OCI-M2 (cell line): ENCODE data around the gene SPDYE4.

Experiments used
- DNase-seq: peaks from one replicate; lab custom pipeline; 2025; ENCODE audit not compliant: unreplicated experiment; lab: John Stamatoyannopoulos, UW

SPDYE4 gene

DNA sequence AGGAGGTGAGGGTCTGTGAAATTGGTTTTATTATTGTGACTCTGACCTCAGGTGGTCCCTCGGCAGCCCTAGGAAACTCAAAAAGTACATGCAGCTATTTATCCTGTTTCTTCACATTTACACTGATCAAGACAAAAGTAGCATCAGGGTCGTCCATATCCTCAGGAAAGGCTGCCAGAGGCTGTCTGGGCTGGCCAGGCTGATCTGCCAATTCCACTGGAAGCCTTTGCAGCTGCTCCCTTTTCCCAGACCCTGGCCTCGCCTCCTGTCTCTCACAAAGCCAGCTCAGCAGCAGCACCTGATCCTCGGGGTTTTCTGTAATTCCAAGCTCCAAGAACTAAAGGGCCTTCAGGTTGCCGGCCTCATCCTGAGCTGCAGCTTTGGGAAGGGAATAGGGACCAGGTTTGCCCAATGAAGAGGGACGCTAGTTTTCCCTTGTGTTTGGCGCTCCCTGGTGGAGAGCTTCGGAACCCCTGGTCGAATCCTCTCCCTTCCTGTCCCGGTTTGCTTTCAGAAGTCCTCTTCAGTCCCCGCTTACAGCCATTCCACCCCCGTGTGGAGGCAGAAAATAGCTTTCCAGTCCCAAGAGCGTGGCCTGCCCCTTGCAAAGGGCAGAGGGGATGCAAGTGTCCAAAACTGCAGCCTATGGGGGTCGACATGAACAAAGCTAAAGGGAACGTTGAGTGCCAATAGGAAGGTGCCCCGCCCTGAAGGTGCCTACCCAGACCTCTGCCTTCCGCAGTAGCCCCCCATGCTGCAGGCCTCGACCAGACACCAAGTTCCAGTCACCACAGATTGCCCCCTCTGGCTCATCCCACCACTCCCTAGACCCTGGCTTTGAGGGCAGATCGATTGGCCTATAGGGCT, 27.4 kb upstream of the SPDYE4 start:
- peak; percentile 65 for DNase-seq

DNA sequence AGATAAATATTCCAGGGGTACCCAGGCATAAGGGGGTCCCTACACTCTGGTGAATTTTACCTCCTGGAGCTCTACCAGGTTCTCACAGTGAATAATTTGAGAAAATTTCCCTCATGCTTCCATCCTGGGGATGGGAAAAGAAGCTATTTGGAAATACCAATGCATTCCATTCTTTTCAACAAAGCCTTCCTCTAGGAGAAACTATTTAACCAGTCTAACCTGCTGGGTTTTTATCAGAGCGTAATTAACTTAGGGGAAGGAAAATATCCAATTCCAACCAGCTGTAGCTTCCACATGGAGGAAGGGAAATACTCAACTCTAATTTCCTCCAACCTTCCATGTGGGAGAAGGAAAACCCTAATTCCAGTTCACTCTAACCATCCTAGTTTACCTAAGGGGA, 23.8 kb upstream of the SPDYE4 start:
- DNase-seq: no peak

DNA sequence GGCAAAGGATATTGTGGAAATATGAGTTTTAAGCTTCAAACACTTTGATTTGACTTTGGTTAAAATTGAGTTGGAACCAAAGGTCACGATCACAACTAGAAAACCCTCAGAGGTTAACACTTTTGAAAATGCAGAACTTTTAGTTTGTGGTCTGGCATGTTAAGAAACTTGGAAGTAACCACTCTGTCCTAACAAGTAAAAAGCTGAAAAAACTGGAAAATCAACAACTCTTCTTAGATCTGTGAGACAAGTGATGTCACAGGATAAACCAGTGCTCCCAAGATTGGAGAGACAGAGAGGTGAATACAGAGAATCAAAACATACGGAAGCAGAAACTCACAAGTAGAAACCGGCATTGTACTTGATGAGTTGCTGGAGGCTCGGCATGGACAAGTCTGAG, 23.4 kb upstream of the SPDYE4 start:
- no peak for DNase-seq

DNA sequence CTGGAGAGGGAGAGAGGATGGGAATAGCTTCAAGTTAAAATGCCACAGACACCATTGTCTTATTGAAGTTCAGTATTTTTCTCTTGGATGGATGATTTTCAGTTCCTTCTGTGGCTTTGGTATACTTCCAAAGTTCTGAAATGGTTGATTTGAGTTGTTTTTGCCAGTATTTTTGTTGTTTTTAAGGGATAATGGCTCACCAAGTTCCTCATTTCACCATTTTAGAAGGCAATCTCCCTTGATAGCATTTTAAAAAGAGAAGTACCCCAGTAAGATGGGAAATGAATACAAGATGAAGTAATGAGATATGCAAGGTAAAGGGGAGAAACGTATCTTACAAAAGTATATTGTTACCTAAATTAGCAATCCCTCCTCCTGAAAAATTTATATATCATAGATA, 18.5 kb upstream of the SPDYE4 start:
- DNase-seq: no peak

DNA sequence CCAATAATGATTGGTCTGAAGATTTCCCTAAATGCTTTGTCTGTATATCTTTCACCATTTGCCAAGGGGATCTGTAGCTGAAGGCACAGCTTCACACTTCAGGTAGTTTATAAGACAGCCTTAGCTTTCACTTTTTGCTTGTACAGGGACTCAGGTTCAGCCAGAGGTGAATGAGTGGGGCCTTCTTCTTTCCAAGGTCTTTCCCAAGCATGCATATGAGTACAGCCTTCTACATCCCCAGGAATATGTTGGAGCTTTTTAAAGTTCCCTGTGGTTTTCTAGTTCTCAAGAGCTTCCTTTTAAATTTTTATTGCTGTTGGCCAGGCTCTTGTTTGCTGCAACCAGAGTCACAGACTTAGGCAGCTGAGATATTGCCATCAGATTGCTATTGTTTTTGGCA, 17.9 kb upstream of the SPDYE4 start:
- no peak for DNase-seq

DNA sequence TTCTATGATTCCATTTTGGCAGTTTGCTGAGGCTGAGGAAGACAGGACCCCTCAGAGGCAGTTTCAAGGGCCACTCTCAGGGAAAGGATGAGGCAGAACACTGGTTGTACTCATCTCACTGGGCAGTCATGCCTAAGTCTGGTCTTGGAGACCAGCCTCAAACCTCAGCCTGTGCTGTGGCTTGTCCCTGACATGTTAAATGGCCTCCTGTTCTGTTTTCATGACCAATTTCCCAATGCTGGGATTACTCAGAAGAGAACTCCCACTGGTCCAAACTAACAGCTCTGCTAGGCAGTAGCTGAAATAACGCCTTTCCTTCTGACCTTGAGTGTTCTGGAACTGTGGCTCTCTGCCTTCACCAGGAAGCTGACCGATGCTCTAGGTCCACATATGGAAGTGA, 8.4 kb upstream of the SPDYE4 start:
- no peak for DNase-seq

DNA sequence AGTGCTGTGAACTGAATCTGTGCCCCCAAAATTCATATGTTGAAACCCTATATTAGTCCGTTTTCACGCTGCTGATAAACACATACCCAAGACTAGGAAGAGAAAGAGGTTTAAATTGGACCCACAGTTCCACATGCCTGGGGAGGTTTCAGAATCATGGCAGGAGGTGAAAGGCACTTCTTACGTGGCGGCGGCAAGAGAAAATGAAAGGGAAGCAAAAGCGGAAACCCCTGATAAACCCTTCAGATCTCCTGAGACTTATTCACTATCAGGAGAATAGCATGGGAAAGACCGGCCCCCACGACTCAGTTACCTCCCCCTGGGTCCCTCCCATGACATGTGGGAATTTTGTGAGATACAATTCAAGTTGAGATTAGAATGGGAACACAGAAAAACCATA, 3.7 kb upstream of the SPDYE4 start:
- no peak for DNase-seq

DNA sequence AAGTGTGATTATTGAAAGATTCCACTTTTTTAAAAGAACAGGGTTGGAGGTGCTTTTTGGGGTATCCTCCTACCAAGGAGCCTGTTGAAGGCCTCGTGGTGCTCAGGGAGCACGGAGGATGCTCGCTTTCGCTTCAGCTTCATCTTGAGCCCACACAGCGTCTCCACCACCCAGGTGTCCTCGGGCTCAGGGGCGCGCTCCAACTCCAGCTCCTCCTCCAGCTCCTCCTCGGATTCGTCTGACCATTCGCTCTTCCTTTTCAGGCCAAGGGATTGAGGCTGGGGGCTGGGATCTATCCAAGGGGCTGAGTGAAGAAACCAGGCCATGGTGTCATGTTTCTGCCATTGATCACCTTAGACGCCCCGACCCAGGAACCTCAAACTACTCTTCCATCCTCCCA, 1.2 kb downstream of the SPDYE4 start:
- no peak for DNase-seq

DNA sequence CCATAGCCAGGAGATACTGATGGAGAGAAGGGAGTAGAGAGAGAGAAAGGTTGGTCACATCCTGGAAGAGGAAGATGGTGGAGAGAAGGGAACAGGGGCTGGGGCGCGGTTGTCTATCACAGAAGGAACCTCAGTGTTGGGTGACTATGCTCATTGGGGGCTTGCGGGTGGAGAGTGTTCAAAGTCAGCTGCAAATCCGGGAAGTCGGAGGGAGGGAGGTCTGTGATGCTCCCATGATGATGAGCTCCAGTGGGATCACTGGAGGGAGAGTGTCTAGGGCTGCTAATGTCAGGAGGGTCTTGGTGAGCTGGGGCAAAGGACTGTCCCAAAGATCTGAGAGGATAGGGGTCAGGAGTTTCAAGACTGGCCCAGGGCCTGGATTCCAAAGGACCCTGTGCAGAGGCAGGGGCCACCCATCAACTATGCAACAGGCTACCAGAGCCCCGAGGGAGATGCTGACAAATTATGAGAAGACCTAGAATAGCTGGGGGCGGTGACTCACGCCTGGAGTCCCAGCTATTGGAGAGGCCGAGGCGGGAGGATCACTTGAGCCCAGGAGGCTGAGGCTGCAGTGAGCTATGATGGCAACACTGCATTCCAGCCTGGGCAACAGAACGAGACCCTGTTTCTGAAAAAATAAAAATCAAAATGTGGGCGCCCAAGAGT, 2.6 kb downstream of the SPDYE4 start:
- DNase-seq: no peak

DNA sequence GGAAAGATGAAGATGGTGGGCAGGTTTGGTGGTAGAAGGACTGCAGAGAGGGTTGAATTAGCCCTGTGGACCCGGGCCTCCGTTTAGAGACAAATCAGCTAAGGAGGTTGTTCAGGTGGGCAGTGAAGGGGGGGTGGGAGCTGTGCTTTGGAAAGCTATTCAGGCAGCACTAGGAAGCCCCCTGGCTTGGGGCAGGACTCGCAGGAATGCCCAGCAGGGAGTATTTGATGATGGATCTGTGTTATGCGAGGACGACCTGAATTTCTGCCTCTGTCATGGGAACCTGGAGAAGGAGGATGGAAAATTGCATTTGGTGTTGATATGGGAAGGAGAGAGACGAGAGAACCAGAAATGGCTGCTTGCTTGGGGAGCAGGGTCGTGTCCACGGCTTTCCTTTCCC, 3.5 kb downstream of the SPDYE4 start:
- DNase-seq: no peak

DNA sequence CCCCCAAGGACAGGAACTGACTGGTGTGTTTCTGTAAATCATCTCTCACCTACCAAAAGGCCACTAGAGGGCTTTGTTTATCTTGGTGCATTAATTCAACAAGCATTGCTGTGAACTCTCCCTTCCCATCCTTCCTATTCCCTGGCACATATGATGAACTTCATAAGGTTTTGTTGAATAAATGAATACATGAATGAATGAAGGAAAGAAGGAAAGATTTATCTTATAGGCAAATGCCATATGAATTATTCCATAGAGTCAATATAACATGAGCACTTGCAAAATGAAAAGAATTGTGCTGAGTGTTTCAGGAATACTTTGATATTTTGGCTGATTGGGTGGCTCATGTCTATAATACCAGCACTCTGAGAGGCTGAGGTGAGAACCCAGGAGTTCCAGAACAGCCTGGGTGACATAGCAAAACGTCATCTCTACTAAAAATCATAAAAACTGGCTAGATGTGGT, 4.3 kb downstream of the SPDYE4 start:
- no peak for DNase-seq

DNA sequence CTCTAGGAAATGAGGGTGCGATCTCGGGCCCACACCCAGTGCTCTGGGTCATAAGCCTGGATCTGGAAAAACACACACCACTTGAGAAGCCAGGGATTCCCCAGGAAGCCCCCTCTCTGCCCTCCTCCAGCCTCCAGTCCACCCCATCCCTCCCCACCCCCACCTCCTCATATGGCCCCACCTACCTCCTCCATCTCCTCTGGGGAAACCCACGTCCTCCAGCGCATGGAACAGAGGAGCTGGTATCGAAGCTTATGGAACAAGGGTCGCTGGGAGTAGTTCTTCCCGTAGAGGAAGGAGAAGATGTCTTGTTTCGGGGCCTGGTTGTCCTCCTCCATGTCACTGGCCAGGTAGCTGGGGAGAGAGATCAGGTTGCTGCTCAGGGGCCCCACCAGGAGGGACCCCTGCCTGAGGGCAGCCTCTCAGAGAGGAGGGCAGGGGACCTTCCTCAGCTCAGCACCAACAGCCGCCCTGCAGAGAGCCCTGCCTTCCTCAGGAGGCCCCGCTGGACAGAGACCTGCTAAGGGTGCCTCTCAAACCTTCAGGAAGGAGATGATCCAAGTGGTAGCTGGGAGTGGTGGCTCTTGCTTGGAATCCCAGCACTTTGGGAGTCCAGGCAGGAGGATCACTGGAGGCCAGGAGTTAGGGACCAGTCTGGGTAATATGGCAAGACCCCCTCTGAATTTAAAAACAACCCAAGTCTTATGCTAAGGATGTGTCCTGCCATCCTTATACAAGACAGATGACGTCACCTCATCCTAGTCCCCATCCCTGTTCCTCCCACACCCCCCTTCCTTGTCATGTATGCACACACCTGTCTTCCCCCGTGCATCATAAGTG, 5.0 kb downstream of the SPDYE4 start:
- no peak for DNase-seq

DNA sequence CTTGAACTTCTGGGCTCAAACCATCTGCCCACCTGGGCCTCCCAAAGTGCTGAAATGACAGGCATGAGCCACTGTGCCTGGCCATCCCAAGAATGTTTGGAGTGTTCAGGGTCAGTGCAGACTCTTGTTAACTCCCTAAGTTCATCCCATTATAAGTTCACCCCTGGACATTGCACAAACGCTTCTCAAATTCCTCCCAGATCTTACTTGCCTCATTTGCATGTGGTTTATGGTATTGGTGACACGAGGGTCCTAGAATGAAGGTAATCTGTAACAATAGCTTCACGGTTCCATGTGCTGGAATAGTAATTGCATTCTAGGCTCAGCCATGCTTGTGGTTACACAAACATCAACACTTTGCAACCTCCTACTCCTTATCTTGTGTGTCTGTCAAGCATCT, 8.7 kb downstream of the SPDYE4 start:
- DNase-seq: no peak

DNA sequence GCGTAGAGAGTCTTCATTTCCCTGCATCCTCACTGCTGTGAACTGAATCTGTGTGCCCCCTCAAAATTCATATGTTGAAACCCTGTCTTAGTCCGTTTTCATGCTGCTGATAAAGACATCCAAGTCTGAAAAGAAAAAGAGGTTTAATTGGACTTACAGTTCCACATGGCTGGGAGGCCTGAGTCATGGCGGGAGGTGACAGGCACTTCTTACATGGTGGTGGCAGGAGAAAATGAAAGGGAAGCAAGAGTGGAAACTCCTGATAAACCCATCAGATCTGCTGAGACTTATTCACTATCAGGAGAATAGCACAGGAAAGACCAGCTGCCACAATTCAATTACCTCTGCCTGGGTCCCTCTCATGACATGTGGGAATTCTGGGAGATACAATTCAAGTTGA, 10.6 kb downstream of the SPDYE4 start:
- no peak for DNase-seq

DNA sequence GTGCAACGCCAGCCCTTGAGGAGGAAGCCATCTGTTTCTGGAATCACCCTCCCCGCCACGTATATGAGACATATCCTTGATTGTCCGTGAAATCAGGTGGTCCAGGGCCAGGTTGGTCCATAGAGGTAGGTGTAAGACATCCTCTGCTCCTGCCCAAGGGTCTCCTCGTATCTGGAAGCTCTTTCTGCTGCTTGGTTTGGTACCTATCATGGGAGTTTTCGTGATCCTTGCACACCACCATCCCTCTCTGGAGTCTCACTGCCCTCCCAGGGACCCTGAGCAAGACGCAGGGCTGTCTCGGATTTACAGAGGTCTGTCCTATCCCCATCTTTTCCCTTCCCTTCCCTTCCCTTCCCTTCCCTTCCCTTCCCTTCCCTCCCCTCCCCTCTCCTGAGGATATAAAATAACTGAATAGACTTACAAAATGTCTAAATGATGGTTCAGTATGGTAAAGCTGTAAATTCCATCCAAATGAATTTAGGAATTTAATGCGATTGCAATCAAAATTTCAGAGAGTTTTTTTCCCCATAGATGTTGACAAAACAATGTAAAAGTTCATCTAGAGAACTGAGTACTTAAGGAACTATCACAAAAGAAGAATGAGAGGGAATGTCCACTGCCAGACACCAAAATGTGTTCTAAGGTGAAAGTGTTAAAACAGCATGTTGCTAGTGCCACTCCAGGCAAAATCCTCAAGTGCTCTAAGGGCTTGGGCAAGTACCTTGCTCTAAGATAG, 11.7 kb downstream of the SPDYE4 start:
- DNase-seq: no peak

DNA sequence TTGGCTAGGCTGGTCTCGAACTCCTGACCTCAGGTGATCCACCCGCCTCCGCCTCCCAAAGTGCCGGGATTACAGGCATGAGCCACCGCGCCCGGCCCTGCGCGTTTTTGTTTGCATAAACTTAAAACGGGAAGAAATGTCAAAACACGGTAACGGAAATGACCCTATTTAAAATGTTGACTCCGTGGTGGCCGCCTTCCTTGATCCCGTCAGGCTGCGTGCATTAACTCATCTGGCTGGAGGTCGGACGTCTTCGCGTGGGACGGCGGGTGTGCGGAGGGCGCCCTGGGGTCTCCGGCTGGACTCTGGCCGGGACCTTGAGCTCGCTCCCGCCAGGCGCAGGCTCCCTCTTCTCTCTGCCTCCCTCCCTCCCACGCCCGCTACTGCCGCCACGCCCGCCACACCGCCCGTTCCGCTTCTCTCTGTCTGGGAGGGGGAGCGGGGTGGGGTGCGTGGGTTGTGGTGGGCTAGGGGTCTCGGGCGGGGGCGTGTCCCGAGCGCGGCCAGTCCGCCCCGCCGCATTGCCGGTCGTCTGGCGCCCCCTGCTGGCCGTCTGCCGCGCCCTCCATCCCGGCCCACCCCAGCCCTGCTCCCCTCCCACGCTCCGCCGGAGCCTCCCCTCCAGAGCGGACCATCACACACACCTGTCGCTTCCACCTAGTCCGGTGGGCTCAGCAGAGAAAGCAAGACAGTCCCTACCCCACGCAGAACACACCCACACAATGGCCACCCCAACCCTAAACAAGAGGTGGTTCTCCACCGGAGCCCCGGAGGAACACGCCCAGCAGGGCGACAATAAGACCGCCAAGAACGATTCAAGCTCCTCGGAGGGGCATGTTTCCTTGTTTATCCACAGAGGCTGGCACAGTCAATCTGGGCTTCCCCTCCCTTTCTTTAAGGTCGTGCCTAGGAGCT, 12.5 kb downstream of the SPDYE4 start:
- DNase-seq: peak; percentile 14

DNA sequence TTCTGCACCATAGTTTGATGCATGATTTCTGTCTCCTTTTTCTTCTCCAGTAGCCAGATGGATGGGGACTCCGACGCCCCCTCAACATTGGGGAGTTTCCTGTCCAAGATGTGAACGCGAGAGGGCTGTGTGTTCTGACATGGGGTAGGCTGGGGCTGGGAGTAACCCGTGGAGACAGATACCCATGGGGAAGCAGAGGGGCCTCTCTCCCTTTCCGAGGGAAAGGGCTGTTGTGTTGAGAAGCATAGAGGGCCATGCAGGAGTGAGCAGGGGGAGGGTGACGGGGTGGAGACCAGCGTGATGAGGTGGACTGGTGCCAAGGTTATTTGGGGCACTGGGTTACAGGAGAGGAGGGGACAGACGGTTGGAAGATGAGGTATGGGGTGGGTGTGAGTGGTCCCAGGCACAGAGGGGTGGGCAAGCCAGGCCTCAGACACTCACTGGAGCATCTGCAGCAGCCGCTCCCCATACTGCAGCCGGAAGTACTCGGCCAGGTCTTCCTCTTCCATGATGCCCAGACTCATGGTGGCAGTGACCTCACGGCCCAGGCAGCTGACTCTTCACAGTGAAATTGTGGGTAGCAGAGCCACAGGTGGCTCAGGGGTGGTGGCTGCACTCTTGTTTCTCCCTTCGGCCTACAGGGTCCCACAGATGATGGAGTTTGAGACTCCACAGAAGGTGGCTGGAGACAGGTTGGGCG, 14.1 kb downstream of the SPDYE4 start:
- DNase-seq: no peak

DNA sequence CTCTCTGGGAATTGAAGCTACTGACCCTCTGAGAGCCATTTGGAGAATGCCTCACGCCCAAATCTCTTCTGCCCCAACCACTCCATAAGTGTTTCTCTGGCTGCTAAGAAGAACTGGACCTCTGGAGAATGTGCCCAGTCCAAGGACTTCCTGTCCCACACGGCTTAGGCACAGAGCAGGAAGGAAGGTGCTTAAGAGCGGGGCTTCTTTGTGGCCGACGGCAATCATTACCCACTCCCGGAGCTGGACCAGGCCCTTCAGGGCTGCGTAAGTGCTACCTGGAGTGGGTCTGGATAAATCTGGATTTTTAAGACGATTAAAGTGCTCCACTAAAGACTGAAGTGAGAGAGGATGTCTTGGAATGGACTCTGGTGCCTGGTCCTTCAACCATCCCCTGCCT, 15.5 kb downstream of the SPDYE4 start:
- no peak for DNase-seq

DNA sequence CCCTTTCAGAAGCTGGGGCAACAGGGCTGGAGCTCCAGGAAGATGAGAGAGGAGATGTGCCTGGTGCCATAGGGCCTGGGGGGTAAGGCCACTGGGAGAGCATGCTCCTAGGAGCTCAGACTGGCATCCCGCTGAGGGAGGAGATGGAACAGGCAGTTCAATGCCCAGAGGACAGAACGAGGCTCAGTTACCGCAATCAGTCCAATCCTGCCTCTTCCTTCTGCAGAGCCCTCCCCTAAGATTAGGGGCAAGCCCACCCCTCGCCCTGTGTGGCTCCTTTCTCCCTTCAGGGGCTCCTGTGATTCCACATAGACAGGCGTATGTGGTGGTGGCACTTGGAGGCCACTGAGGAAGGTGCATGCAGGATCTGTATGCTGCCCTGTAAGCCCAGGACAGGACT, 16.1 kb downstream of the SPDYE4 start:
- no peak for DNase-seq
